HG02884 (cell line): ENCODE data around the gene CDH23.

ENCODE experiments used
- ATAC-seq: cut with Tn5 transposase; IDR thresholded peaks from one replicate; pipeline ENCODE4 v1.9.1; 2021; ENCODE audit warnings: mild to moderate bottlenecking, moderate library complexity; ENCODE audit not compliant: unreplicated experiment

CDH23 gene

DNA sequence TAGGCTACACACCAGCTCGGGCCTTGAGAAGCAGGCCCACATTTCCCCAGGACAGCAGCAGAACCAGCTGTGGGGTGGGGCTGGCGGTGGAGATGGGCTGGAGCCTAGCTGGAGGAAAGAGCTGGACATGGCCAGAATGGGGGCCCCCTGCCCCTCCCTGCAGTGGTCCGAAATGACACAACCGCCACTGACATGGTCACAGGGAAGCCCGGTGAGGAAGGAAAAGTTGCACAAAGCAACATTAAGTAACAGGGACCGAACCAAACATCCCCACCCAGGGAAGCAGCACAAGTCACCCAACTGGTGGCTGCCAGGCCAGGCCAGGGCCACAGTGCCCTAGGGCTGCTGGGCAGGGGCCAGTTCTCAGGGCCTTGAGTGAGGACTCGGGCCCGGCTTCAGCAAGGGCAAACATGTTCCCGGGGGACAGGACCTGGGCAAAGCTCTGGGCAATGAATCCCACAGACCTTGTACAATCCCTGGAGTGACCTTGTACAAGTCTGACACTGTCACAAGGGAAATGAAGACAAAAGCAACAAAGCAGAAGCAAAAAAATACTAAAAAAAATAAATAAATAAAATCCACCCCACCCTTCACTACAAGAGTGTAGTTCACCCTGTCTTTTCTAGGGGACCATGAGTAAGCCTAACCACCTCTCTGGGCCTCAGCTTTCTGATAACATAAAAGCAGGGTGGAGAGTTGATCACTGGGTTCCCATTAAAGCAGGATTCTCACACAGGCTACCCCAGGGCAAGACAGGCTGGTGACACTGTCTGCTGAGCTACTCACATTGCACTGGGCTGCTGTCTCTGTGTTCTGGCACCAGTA, 421.3 kb downstream of the CDH23 start:
- no peak for ATAC-seq

- ATAC-seq: no peak
Observed at GRCh38 chr10:71818674-71819260, 422.0 kb downstream of the CDH23 start.

GRCh38 chr10:71819441-71819861, 422.7 kb downstream of the CDH23 start:
- ATAC-seq: no peak

GRCh38 chr10:71819985-71820384, 423.3 kb downstream of the CDH23 start:
- ATAC-seq: no peak

DNA sequence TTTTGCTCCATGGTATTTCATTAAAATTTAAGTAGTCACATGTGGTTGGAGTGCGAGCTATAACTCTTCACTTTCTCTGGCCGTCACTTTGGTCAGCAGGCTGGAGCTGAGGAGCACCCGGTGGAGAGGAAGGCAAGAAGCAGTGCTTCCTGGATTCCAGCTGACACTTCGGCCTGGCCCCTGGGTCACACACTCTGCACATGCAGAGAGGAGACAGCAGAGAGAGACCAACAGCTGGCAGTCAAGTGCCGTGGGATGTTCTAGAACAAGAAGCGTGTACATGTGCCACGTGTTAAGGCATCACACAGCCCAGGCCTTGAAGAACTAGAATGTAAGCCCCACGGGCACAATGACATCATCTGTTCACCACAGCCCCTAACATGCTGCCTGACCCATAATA, 424.2 kb downstream of the CDH23 start:
- no peak for ATAC-seq

DNA sequence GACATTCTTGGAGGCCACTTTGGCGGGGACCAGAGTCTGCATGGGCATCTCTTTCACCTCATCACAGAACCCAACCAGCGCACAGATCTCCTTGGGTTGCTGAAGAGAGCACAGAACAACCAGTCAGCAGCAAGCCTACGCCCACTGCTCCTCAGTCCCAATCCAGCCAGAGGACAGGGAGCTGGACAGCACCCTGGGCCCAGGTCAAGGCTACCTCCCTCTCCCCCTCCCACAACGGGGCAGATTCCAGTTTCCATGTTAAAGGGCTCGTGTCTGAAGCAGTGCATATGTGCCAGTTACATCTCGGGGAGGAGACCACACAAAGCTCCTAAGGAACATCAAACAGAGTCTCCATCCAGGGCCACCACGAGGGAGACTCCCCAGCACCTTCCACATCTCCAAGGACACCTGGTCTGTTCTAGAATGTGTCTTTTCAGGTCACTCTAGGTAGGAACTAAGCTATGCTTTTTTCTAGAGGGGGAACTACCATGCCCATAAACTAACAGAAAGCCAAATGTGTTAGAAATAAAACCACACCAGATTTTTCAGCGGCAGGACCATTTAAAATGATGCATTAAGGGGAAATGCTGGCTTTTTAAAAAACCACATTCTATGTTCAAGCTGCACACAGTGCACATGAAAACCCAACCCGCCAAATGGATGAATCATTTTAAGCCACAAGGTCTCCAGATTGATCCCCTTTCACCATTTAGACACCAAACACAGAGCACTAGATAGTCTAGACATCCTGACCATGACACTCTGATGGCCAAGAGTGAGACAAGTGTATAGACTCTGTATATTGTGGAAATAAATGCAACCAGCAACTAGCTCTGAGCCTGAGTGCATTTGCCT, 425.4 kb downstream of the CDH23 start:
- no peak for ATAC-seq

DNA sequence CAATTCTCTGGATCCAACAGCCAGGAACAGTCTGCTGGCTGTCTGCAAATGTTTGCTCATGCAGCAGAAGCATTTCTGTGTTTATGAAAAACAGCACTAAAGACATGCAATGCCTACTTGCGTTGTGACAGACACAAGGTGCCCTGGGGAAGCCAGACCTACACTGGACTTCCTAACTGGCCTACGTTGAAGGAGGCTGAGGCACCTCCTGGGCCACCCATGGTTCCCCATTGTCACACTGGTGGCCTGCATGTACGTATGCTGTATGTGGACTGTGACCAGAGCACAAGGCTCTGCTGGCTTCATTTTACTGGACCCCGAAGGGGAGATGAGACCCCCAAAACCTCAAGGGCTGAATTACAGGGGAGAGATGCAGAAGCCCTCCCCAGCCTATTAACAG, 426.6 kb downstream of the CDH23 start:
- ATAC-seq: no peak

- no peak for ATAC-seq
Observed at GRCh38 chr10:71824333-71824732, 427.6 kb downstream of the CDH23 start.

GRCh38 chr10:71825217-71825616, 428.5 kb downstream of the CDH23 start:
- no peak for ATAC-seq

- no peak for ATAC-seq
Observed at GRCh38 chr10:71827852-71828251, 431.1 kb downstream of the CDH23 start.

- ATAC-seq: no peak
Observed at GRCh38 chr10:71828702-71829101, 432.0 kb downstream of the CDH23 start.

DNA sequence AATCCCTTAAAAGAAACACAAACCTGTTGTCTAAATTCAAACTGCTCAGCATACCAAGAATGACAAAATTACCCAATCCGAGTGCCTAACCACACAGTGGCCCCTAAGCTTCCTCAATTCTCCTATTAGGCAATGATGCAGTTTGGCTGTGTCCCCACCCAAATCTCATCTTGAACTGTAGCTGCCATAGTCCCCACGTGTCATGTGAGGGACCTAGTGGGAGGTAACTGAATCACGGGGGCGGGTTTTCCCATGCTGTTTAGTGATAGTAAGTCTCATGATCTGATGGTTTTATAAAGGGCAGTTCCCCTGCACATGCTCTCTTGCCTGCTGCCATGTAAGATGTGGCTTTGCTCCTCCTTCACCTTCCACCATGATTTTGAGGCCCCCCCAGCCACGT, 432.5 kb downstream of the CDH23 start:
- ATAC-seq: no peak

DNA sequence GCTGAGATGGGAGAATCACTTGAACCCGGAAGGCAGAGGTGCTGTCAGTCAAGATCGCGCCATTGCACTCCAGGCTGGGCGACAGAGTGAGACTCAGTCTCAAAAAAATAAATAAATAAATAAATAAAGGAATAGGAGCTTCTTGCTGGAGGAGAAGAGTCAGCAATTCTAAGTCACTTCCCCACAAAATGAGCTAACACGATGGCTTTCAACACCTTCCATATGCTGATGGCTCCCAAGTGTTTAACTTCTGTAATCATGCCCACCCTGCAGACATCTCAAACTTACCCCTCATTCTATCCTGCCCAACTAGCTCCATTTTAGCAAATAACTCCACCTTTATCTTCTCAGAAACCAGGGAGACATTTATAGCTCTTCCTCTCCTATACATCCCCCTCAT, 433.2 kb downstream of the CDH23 start:
- ATAC-seq: no peak

DNA sequence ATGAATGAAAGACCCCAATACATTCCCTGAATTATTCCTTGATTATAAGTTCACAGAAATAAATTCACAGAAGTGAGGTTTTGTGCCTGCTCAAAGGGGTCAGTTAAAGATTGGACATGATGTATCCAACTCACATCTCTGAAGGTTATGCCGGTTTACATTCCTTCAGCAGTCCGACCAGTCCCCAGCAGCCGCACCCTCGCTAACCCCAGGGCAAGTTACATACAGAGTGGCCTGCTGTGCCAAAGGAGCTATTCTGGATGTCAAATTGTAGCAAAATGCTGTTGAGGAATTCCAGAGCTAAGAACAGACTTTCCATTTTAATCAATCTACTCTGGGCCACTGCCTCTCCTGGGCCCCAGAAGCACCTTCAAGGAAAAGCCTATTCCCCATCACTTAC, 434.0 kb downstream of the CDH23 start:
- no peak for ATAC-seq

GRCh38 chr10:71831646-71832552, 435.2 kb downstream of the CDH23 start:
- ATAC-seq: no peak

GRCh38 chr10:71832967-71833366, 436.2 kb downstream of the CDH23 start:
- no peak for ATAC-seq

DNA sequence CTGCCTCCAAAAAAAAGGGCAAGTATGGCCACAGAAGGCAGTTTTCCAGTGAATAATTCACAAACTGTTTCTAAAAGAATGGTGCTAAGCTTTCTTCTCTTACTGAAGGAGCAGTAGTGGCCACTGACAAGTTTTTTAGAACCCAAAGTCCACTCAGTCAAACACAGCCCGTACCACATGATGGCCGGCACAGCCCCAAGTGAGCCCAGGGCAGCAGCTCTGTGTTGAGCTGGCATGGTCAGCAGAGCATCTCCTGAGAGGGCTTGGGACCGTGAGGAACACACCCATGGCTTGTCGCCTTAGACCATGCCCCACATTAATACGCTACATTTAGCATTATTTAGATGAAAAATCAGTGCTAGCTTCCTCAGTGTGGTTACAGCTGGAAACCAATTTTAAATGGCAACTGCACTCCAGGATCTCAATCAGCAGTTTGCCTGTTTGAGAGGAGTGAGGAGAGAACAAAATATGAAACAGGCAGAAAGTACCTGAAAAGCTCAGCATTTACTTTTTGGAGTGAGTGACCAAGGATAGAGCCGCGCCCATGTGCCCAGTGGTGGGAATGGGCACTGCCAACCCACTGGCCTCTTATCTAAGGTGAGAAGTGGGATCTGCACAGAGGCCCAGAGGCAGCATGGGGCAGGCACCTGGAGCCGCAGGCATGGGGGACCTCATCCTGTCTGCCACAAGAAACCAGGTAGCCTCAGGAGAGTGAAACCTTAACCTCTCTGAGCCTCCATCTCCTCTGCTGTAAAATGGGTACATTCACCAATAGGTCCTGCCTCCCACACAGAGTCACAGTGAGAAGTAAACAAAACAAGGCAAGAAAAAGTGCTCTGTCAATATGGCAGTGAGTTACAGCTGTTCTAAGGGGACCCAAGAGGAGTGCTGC, 437.0 kb downstream of the CDH23 start:
- ATAC-seq: no peak

DNA sequence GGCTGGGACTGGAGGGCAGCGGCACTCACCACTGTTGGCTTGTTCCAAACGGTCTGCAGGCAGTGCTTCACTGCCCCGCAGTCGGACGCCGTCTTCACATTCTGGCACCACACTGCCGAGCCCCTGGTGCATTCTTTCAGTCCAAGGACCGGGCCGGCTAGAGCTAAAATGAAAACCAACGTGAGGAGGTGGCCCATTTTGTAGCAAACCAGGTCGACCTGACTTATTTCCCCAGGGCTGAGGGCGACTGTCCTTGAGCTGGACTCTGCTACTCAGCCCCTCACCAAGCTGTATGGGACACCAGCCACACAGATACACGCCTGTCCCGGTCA, 437.6 kb downstream of the CDH23 start:
- ATAC-seq: no peak

DNA sequence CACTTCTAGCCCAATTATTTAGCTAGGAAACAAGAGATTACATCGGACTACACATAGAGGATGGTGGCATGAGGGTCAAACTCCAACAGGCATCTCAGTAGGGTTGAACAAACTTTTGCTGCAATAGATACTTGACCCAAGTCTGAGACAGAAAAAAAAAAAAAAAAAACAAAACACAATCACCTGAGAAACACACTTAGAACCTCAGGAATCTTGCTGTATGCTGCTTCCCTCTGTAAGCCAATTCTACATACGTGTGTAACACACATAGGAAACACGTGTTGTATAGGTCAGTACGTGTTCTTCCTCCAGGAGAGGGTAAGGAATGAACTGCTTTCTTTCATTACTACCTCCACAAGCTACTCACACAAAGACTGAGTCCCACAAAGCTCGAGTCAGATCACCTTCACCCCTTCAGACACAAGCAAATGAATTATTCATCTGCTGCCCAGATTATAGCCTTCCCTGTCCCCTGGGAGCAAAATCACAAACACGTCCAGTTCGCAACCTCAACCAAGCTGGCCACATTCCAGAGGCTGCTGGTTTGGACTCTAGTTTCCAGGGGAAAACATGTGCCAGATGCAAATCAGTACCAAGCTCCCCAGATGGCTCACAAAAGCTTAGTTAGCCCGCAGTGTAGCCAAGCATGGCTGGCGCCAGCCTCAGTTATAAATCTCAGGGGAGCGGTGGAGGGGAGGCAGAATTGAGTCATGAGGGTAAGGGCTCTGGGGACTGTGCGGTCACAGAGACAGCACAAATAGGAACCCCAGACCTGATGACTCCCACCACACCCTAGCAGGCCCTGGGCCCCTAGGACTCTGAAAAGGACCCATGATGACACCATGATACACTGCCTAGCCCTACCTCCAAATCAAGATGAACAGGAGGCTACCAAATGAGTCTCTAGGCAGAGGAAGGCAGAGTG, 439.2 kb downstream of the CDH23 start:
- peak; percentile 89 for ATAC-seq
